ENCODE results near the gene PRUNE2. TPM values are rescaled to one million over a fixed set of nuclear protein-coding genes. Genes with fewer than 3 reads are reported as not detected.

Gene PRUNE2
- total and polyA plus RNA-seq, 9 of the 15 experiments (the other 6 are each of a cell fraction or from before 2014, with no cell fraction given): 0.05 to 0.45 (median 0.18) TPM; not detected in 1

- no peaks in the 10 kb centered on the region; a peak in 1 of 5 replicates for H3K27me3 ChIP-seq (ENCODE audit: control insufficient read depth in 2 of 2, insufficient read depth in 2 of 2, low read length in 2 of 2)
- H3K79me2 ChIP-seq (ENCODE audit: control insufficient read depth, insufficient read depth, low read length): no peaks in the 10 kb centered on the region
- CTCF ChIA-PET (ENCODE audit: low intra/inter-chr PET ratio): no interaction called here
- FAIRE-seq (no peak), ATAC-seq (no peak), DNase-seq (ENCODE audit: extremely low read depth in 1 of 4, low spot score in 3 of 4) (no peak)
- no peaks in the 10 kb centered on the region for H3K4me1 ChIP-seq (replicated peaks in 1 of 2; ENCODE audit: control insufficient read depth in 2 of 2, insufficient read depth in 2 of 2, low read length in 2 of 2)
- BruUV-seq (replicated peaks): no TSS peak
- 2% methylated on average over 3 of the region's 3 CpGs for WGBS (ENCODE audit: insufficient coverage, low coverage, missing lambda C conversion rate)
- intact Hi-C loops (cut with micrococcal nuclease): no loop called here
- no peak overlapping the region for H2AFZ ChIP-seq (ENCODE audit: low read depth, low read length)
- H3K4me2 ChIP-seq (ENCODE audit: insufficient read depth, low read length): no peak overlapping the region
- POLR2A ChIA-PET: interaction anchor here (0.8 kb wide), 1 partner anchor 233 kb away, joined by 4 read pairs; no protein-coding TSS in a partner anchor
- no peaks in the 10 kb centered on the region for H3K36me3 ChIP-seq (ENCODE audit: control insufficient read depth, insufficient read depth, low read length)
- H3K27ac ChIP-seq (ENCODE audit: extremely low read depth, low read depth, low read length): no peak overlapping the region
- no peaks in the 10 kb centered on the region for H4K20me1 ChIP-seq (replicated peaks; ENCODE audit: control insufficient read depth, insufficient read depth, low read length)
- H3K9me3 ChIP-seq (replicated peaks; ENCODE audit: control insufficient read depth, insufficient read depth, low read depth, low read length): no peaks in the 10 kb centered on the region
- H3K4me3 ChIP-seq: no peak overlapping the region
- in situ Hi-C loops (cut with MboI): no loop called here
- no peaks in the 10 kb centered on the region for H3K9me1 ChIP-seq (ENCODE audit: control insufficient read depth, insufficient read depth, low read length)
- H3K9ac ChIP-seq (ENCODE audit: insufficient read depth in 1 of 2, low read depth in 2 of 2, low read length in 2 of 2): no peak overlapping the region
- TF ChIP-seq GTF2F1 (IDR thresholded peaks at IDR 0.05; ENCODE audit: low read depth, low read length) (no peak), ZFP1 (CRISPR knock-in tag; IDR thresholded peaks at IDR 0.05) (no peak), ZNF232 (CRISPR knock-in tag; IDR thresholded peaks at IDR 0.05) (no peak), CSDE1 (IDR thresholded peaks at IDR 0.05) (no peak), ZC3H8 (IDR thresholded peaks at IDR 0.05) (no peak), NRF1 (conservative IDR thresholded peaks at IDR 0.05 in 1 of 2, IDR thresholded peaks at IDR 0.05 in 1 of 2) (no peak), TOE1 (IDR thresholded peaks at IDR 0.05; ENCODE audit: borderline replicate concordance) (no peak), TOE1 (CRISPR knock-in tag; IDR thresholded peaks at IDR 0.05; ENCODE audit: borderline replicate concordance, low read depth) (no peak), PTBP1 (IDR thresholded peaks at IDR 0.05; ENCODE audit: low read depth, low read length) (no peak), ZNF263 (CRISPR knock-in tag; IDR thresholded peaks at IDR 0.05; ENCODE audit: borderline replicate concordance) (no peak), TARDBP (IDR thresholded peaks at IDR 0.05) (no peak), SAFB2 (IDR thresholded peaks at IDR 0.05; ENCODE audit: borderline replicate concordance, low read depth, low read length, severe bottlenecking) (no peak), BACH1 (tag; IDR thresholded peaks at IDR 0.05) (no peak), RBM14 (IDR thresholded peaks at IDR 0.05; ENCODE audit: borderline replicate concordance, insufficient read depth, low read depth, low read length) (no peak), KLF10 (CRISPR knock-in tag; IDR thresholded peaks at IDR 0.05) (no peak)
- TF ChIP-seq, protein P1, sequence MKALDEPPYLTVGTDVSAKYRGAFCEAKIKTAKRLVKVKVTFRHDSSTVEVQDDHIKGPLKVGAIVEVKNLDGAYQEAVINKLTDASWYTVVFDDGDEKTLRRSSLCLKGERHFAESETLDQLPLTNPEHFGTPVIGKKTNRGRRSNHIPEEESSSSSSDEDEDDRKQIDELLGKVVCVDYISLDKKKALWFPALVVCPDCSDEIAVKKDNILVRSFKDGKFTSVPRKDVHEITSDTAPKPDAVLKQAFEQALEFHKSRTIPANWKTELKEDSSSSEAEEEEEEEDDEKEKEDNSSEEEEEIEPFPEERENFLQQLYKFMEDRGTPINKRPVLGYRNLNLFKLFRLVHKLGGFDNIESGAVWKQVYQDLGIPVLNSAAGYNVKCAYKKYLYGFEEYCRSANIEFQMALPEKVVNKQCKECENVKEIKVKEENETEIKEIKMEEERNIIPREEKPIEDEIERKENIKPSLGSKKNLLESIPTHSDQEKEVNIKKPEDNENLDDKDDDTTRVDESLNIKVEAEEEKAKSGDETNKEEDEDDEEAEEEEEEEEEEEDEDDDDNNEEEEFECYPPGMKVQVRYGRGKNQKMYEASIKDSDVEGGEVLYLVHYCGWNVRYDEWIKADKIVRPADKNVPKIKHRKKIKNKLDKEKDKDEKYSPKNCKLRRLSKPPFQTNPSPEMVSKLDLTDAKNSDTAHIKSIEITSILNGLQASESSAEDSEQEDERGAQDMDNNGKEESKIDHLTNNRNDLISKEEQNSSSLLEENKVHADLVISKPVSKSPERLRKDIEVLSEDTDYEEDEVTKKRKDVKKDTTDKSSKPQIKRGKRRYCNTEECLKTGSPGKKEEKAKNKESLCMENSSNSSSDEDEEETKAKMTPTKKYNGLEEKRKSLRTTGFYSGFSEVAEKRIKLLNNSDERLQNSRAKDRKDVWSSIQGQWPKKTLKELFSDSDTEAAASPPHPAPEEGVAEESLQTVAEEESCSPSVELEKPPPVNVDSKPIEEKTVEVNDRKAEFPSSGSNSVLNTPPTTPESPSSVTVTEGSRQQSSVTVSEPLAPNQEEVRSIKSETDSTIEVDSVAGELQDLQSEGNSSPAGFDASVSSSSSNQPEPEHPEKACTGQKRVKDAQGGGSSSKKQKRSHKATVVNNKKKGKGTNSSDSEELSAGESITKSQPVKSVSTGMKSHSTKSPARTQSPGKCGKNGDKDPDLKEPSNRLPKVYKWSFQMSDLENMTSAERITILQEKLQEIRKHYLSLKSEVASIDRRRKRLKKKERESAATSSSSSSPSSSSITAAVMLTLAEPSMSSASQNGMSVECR (CRISPR knock-in tag; IDR thresholded peaks at IDR 0.05): no peak
Measured at GRCh38 chr9:76737154-76737902, 168.6 kb downstream of the PRUNE2 start.

All from K562 (cell line).